ENCODE data around the gene MARCHF9. TPM values are rescaled to one million over a fixed set of nuclear protein-coding genes. Genes with fewer than 3 reads are reported as not detected.

Gene MARCHF9
- total RNA-seq, 1 experiment from 2014 or later = 6.2 TPM

DNA sequence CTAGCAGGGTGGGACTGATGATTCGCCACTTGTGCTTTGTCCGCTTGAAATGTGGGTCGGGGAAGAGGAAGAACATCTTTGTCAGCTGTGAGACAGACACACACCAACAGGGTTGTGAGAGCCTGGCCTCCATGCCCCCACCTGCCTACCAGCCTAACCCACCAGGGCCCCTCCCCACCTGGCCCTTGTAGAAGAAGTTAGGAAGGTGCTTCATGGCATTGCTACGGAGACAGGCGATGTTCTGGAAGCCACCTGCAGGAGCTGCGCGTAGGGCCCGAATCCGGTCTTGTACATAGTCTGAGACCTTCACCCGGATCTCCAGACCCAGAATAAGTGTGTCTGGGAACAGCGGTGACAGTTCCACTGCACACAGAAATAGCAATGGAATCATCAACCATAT, 14.7 kb downstream of the MARCHF9 start:
- Mint-ChIP-seq H3K4me1 (peaks cover 27% of the 10 kb centered on the region), H3K4me3 (no peak overlapping the region), H3K27ac (no peak overlapping the region), H3K9me3 (no peaks in the 10 kb centered on the region), H3K36me3 (peaks cover 23% of the 10 kb centered on the region), H3K27me3 (ENCODE audit: low read depth) (peaks cover 54% of the 10 kb centered on the region)
- ATAC-seq = no peak
- POLR2A ChIA-PET = no interaction called here
- TF ChIP-seq ZNF138 (CRISPR knock-in tag; conservative IDR thresholded peaks at IDR 0.05) = no peak
- TF ChIP-seq, protein P1, sequence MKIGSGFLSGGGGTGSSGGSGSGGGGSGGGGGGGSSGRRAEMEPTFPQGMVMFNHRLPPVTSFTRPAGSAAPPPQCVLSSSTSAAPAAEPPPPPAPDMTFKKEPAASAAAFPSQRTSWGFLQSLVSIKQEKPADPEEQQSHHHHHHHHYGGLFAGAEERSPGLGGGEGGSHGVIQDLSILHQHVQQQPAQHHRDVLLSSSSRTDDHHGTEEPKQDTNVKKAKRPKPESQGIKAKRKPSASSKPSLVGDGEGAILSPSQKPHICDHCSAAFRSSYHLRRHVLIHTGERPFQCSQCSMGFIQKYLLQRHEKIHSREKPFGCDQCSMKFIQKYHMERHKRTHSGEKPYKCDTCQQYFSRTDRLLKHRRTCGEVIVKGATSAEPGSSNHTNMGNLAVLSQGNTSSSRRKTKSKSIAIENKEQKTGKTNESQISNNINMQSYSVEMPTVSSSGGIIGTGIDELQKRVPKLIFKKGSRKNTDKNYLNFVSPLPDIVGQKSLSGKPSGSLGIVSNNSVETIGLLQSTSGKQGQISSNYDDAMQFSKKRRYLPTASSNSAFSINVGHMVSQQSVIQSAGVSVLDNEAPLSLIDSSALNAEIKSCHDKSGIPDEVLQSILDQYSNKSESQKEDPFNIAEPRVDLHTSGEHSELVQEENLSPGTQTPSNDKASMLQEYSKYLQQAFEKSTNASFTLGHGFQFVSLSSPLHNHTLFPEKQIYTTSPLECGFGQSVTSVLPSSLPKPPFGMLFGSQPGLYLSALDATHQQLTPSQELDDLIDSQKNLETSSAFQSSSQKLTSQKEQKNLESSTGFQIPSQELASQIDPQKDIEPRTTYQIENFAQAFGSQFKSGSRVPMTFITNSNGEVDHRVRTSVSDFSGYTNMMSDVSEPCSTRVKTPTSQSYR (CRISPR knock-in tag; IDR thresholded peaks at IDR 0.05) = no peak
- TF ChIP-seq SOX15 (CRISPR knock-in tag; IDR thresholded peaks at IDR 0.05) = no peak
- TF ChIP-seq, protein P2, sequence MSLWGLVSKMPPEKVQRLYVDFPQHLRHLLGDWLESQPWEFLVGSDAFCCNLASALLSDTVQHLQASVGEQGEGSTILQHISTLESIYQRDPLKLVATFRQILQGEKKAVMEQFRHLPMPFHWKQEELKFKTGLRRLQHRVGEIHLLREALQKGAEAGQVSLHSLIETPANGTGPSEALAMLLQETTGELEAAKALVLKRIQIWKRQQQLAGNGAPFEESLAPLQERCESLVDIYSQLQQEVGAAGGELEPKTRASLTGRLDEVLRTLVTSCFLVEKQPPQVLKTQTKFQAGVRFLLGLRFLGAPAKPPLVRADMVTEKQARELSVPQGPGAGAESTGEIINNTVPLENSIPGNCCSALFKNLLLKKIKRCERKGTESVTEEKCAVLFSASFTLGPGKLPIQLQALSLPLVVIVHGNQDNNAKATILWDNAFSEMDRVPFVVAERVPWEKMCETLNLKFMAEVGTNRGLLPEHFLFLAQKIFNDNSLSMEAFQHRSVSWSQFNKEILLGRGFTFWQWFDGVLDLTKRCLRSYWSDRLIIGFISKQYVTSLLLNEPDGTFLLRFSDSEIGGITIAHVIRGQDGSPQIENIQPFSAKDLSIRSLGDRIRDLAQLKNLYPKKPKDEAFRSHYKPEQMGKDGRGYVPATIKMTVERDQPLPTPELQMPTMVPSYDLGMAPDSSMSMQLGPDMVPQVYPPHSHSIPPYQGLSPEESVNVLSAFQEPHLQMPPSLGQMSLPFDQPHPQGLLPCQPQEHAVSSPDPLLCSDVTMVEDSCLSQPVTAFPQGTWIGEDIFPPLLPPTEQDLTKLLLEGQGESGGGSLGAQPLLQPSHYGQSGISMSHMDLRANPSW (CRISPR knock-in tag; conservative IDR thresholded peaks at IDR 0.05; ENCODE audit: low read depth) = no peak
- no peak for TF ChIP-seq ZNF423 (CRISPR knock-in tag; IDR thresholded peaks at IDR 0.05)
- no peak for TF ChIP-seq GRHL2 (CRISPR knock-in tag; IDR thresholded peaks at IDR 0.05; ENCODE audit: insufficient replicate concordance, severe bottlenecking)
- no peak for TF ChIP-seq TCF7 (CRISPR knock-in tag; IDR thresholded peaks at IDR 0.05; ENCODE audit: low read depth)
- TF ChIP-seq, protein P3, sequence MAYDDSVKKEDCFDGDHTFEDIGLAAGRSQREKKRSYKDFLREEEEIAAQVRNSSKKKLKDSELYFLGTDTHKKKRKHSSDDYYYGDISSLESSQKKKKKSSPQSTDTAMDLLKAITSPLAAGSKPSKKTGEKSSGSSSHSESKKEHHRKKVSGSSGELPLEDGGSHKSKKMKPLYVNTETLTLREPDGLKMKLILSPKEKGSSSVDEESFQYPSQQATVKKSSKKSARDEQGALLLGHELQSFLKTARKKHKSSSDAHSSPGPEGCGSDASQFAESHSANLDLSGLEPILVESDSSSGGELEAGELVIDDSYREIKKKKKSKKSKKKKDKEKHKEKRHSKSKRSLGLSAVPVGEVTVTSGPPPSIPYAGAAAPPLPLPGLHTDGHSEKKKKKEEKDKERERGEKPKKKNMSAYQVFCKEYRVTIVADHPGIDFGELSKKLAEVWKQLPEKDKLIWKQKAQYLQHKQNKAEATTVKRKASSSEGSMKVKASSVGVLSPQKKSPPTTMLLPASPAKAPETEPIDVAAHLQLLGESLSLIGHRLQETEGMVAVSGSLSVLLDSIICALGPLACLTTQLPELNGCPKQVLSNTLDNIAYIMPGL (CRISPR knock-in tag; IDR thresholded peaks at IDR 0.05) = no peak
- TF ChIP-seq, protein P4, sequence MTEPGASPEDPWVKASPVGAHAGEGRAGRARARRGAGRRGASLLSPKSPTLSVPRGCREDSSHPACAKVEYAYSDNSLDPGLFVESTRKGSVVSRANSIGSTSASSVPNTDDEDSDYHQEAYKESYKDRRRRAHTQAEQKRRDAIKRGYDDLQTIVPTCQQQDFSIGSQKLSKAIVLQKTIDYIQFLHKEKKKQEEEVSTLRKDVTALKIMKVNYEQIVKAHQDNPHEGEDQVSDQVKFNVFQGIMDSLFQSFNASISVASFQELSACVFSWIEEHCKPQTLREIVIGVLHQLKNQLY (CRISPR knock-in tag; IDR thresholded peaks at IDR 0.05) = no peak
- TF ChIP-seq, protein P5, sequence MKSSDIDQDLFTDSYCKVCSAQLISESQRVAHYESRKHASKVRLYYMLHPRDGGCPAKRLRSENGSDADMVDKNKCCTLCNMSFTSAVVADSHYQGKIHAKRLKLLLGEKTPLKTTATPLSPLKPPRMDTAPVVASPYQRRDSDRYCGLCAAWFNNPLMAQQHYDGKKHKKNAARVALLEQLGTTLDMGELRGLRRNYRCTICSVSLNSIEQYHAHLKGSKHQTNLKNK (CRISPR knock-in tag; IDR thresholded peaks at IDR 0.05) = no peak
- TF ChIP-seq, protein P6, sequence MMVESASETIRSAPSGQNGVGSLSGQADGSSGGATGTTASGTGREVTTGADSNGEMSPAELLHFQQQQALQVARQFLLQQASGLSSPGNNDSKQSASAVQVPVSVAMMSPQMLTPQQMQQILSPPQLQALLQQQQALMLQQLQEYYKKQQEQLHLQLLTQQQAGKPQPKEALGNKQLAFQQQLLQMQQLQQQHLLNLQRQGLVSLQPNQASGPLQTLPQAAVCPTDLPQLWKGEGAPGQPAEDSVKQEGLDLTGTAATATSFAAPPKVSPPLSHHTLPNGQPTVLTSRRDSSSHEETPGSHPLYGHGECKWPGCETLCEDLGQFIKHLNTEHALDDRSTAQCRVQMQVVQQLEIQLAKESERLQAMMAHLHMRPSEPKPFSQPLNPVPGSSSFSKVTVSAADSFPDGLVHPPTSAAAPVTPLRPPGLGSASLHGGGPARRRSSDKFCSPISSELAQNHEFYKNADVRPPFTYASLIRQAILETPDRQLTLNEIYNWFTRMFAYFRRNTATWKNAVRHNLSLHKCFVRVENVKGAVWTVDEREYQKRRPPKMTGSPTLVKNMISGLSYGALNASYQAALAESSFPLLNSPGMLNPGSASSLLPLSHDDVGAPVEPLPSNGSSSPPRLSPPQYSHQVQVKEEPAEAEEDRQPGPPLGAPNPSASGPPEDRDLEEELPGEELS (CRISPR knock-in tag; IDR thresholded peaks at IDR 0.05) = no peak
- no peak for DNase-seq (ENCODE audit: low spot score)
- CTCF ChIA-PET = no interaction called here

DNA sequence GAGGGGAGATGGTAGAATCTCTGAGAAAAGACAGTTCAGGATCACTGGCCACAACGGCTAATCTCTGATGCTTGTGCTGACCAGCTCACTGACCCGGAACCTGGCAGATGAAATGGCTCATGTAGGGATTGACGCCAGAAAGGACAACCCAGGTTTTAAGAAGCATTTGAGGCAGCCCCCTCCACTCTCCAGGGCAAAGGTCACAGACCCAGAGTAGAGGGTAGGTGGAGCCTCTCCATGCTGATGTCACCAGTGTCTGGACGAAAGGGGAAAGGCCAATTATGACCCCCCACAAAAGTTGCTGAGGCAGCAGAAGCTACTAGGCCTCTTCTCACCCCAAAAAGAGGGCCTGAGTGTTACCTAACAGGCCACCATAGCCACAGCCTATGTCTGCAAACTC, 15.8 kb downstream of the MARCHF9 start:
- H3K4me1 Mint-ChIP-seq = peaks cover 19% of the 10 kb centered on the region
- ChIA-PET POLR2A (no interaction called here), CTCF (interaction anchor here (0.7 kb wide), 1 partner anchor 33 kb away, joined by 6 read pairs; no protein-coding TSS in a partner anchor)
- DNase-seq (ENCODE audit: low spot score) = no peak
- peak overlapping the region; percentile 97 for H3K4me3 Mint-ChIP-seq
- H3K9me3 Mint-ChIP-seq = no peaks in the 10 kb centered on the region
- peaks cover 23% of the 10 kb centered on the region for H3K36me3 Mint-ChIP-seq
- no peak overlapping the region for H3K27ac Mint-ChIP-seq
- TF ChIP-seq ZNF121 (CRISPR knock-in tag; IDR thresholded peaks at IDR 0.05) = no peak
- TF ChIP-seq, protein P6 (CRISPR knock-in tag; IDR thresholded peaks at IDR 0.05) = no peak
- TF ChIP-seq SP1 (CRISPR knock-in tag; conservative IDR thresholded peaks at IDR 0.05) = no peak
- TF ChIP-seq ESRRA (CRISPR knock-in tag; IDR thresholded peaks at IDR 0.05; ENCODE audit: borderline replicate concordance) = no peak
- no peak for TF ChIP-seq ETV6 (CRISPR knock-in tag; IDR thresholded peaks at IDR 0.05)
- no peak for TF ChIP-seq NFE2L1 (CRISPR knock-in tag; IDR thresholded peaks at IDR 0.05)
- no peak for ATAC-seq
- H3K27me3 Mint-ChIP-seq (ENCODE audit: low read depth) = peaks cover 43% of the 10 kb centered on the region
